GM21423 (cell line): Measurements from ENCODE around the gene MYMK.

Source experiments
- ATAC-seq: cut with Tn5 transposase; IDR thresholded peaks from one replicate; pipeline ENCODE4 v1.9.1; 2021; ENCODE audit warnings: mild to moderate bottlenecking, moderate library complexity; ENCODE audit not compliant: unreplicated experiment

Gene MYMK

DNA sequence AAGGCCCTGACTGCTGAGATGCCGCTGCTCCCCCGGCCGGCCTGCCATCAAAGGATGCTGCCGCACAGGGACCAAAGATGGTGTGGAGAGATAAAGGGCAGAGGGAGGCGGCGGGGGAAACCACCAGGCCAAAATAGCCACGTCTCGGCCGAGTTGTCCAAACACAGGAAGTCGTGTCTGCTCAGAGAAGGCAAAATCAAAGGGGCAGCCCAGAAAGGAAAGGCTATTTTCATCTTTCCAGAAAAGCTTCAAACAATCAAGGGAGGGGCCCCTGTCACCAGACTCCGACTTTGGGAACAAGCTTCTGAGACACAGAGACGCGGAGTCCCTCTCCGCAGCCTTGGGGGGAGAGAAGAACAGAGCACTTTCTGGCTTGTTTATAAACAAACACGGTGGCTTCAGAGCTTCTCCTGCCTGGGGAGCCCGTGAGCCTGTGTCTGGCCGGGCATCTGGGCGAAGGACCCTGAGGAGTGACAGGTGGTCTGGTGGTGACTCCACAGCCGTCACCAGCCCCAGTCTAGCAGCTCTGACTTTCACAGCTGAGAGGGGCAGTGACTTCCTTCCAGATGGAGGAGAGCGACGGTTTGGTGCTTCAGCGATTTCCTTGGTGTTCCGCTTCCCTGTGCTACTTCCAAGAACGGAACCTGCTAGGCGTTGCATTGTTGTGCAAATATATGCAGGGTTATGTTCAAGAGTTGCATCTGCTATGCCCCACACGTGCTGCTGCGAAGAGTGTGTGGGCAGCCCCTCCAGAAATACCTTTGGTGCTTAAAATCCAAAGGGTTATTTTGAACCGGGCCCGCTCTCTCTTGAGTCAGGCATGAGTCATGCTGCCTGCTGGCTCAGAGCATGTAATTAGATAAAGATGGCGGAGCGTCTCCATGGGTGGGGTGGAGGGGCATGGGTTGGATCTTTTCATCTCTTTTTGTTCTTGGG, 33.7 kb upstream of the MYMK start:
- ATAC-seq, result peak; percentile 47

GRCh38 chr9:133557581-133557980, 32.8 kb upstream of the MYMK start:
- no peak for ATAC-seq

GRCh38 chr9:133556354-133556753, 31.6 kb upstream of the MYMK start:
- ATAC-seq, result no peak

DNA sequence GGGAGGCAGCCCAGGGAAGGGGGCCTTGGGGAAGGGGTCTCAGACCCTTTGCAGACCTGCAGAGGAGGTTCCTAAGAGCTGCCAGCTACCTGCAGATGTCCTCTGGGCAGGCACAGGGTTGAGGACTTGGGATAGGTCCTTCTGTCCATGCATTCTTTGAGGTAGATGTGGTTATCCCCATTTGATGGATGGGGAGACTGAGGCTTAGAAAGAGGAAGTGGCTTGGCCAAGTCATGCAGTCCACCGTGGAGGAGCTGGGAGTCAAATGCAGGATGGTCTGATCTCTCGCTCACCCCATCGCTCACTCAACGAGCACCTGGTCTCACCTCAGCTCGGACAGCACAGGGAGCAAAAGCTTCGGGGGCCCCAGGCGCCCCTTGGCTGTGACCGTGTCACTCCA, 30.0 kb upstream of the MYMK start:
- no peak for ATAC-seq

DNA sequence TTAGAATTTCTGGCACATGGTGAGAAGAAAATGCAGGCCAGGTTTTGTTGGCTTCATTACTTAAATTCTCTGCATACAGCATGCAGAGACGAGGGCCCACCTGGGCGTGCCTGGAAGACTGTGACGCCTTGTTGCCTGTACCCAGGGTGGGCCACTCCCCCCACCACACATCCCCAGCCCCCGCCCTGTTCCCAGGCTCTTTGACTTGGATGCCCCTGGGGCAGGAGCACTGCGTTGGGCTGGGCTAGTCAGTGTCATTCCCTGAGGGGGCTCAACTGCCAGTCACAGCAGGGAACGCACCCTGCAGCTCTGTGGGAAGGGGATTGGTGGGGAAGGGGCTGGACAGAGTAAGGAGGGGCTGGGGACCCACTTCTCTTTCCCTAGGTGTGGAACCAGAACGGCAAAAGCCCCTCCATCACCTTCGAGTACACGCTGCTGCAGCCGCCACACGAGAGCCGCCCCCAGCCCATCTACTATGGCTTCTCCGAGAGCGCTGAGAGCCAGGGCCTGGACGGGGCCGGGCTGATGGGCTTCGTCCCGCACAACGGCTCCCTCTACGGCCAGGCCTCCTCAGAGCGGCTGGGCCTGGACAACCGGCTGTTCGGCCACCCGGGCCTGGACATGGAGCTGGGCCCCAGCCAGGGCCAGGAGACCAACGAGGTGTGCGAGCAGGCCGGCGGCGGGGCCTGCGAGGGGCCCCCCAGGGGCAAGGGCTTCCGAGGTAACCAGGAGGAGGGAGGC, 29.4 kb upstream of the MYMK start:
- no peak for ATAC-seq

DNA sequence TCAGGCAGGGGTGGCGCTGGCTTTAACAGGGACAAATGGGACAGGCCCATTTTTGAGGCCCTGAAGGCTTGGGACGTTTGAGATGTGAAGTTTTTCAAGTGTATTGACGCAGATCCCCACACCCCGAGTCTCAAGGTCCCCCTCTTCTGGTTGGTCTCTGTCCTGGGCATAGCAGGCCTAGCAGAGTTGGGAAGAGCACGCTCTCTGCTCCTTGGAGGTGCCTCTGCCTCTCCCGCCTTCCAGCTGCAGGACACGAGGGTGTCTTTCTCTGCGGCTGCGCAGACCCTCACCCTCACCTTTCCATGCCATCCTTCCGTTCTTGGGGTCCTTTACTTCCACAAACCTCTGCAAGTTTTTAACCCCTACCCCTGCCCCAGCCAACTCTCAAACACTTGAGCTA, 28.4 kb upstream of the MYMK start:
- ATAC-seq, result no peak

DNA sequence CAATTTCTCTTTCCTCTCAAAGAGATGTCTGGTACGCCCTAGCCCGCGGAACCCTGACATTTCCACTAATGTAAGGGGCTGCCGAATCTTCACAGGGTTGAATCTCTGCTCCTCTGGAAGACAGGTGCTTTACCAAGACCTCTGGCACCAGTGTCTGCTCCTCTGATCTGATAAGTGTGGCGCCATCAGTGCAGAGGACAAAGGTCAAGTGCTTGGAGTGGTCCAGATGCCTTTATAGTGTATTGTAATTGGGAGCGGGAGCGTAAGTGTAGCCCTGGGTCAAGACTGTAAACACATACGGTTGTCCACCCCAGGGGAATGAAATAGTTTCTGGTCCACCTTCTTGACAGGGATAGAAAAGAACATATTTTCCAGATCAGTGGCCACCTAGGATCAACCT, 27.5 kb upstream of the MYMK start:
- ATAC-seq, result no peak

- ATAC-seq, result no peak
These were observed 26.7 kb upstream of the MYMK start for GRCh38 chr9:133551446-133551845.

DNA sequence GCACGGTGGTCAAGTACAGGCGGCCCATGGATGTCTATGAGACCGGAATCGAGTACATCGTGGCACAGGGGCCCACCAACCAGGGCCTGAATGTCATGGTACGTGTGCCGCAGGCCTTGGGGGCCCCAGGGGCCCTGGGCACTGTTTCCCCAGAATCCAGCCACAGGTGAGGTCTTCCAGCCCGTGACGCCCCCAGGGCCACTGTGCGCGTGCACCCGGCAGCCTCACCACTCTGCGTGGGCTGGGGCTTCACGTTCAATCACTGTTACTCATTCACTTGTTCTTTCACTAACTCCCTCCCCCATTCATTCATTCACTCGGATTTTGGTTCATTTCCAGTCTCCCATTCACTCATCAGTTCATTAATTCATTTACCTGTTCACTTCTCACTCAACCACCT, 22.4 kb upstream of the MYMK start:
- no peak for ATAC-seq

- no peak for ATAC-seq
These were observed 21.5 kb upstream of the MYMK start for GRCh38 chr9:133546287-133546680.

- no peak for ATAC-seq
These were observed 20.9 kb upstream of the MYMK start for GRCh38 chr9:133545494-133546286.

GRCh38 chr9:133543772-133544467, 19.2 kb upstream of the MYMK start:
- ATAC-seq, result no peak

DNA sequence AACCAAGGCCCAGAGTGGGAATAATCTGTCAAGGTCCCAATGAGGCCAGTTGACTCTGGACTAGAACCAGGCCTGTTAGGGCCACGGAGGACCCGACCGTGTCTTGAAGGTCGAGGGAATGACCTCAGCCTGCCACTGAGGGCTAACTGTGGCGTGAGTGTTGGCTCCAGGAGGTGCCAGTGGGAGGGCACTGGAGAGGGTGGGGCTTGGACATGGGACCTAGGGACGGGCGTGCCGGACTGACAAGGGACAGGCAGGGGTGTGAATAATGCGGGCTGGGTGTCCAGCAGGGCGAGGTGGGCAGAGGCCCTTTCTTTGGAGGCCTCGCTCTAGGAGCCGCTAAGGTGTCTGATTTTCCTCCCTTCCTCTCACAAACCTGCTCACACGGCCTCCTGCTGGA, 17.2 kb upstream of the MYMK start:
- ATAC-seq, result no peak

GRCh38 chr9:133540698-133541025, 15.9 kb upstream of the MYMK start:
- ATAC-seq, result no peak

DNA sequence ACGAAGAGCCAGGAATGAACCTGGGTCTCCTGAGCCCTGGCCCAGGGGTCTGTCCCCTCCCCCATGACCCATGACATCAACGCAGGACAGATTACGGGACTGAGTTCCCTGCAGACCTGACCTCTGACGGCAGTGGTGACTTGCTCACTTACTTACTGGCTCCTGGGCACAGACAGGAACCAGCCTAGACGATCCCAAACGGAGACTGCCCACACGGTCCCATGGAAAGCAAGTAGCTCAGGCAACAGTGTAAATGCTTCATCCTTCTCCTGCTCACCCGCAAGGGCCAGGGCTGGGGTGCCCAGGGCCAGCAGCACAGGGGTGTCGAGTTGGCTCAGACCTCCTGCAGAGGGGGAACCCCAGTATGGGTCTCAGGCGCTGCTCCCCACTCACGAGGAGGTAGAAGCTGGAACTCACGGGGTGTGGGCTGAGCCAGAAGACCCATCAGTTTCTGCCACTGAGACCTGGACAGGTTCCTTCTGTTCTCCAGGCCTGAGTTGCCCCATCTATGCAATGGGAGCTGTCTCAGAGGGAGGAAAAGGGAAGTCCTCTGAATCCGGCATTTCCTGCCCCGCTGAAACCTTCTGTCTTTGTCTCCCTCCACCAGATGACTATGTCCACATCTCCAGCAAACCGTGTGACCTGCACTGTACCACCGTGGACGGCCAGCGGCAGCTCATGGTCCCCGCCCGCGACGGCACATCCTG, 15.4 kb upstream of the MYMK start:
- ATAC-seq, result no peak

GRCh38 chr9:133538851-133539833, 14.4 kb upstream of the MYMK start:
- no peak for ATAC-seq

DNA sequence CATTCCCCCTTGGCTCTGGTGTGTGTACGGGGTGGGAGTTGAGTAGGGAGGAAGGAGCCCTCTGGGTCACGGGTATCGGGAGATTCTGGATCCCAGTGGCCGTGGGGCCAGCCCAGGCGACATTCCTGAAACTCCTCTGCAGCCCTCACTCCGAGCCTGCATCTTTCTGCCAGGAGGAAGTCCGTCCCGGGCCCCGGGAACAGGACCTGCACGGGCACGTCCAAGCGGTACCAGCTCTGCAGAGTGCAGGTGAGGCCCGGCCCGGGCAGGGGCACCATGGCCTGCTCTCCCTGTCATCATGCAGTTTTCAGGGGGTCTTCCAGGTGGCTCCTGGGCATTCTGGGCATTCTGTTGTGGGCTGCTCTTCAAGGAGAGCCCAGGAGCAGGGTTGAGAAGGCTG, 13.4 kb upstream of the MYMK start:
- ATAC-seq, result no peak

GRCh38 chr9:133537257-133537656, 12.5 kb upstream of the MYMK start:
- no peak for ATAC-seq

DNA sequence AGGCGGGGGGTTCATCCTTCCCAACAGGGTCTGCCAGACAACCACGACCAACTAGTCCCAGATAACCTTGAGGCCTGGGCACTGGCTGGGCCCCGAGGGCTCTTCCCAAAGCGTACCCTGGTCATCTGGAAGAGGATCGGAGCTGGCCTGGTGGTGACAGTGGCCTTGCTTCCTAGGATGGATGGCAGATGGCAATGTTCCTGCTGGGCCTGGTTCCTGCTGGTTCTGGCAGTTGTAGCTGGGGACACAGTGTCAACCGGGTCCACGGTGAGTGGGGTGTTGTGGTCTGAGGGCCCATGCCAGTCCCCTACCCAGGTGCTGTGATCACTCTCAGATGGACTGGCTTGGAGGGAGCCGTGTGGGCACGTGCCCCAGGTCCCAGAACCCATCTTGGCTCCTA, 11.8 kb upstream of the MYMK start:
- no peak for ATAC-seq
